MM.1S (cell line): ENCODE data around the gene OSBPL2.

Experiments used
- CTCF ChIP-seq: fragments of 300-600 bp; sonication (generic); IDR thresholded peaks from 2 replicates; pipeline ENCODE4 v1.5.1; 2016; ENCODE audit warnings: antibody characterized with exemption, low read length, mixed read lengths
- EZH2 ChIP-seq: fragments of 300-600 bp; sonication (generic); optimal IDR thresholded peaks from 2 replicates; pipeline ENCODE3; 2017; ENCODE audit warnings: low read depth, mild to moderate bottlenecking, antibody characterized with exemption, low read length, mixed read lengths

- TF ChIP-seq CTCF (no peak), EZH2 (no peak)
Observed at GRCh38 chr20:62296724-62297448, 58.6 kb downstream of the OSBPL2 start.
